Measurements from ENCODE around the gene PARD6B.

PARD6B gene

GRCh38 chr20:50689864-50690649 lies 41.3 kb upstream of the PARD6B start:
- H3K9me2 ChIP-seq (replicated peaks; ENCODE audit: insufficient read depth, low read length): no peaks in the 10 kb centered on the region
- no peaks in the 10 kb centered on the region for H3K27me3 ChIP-seq (ENCODE audit: low read length)
- no peaks in the 10 kb centered on the region for H3K36me3 ChIP-seq (ENCODE audit: low read length)
- TF ChIP-seq, protein P1, sequence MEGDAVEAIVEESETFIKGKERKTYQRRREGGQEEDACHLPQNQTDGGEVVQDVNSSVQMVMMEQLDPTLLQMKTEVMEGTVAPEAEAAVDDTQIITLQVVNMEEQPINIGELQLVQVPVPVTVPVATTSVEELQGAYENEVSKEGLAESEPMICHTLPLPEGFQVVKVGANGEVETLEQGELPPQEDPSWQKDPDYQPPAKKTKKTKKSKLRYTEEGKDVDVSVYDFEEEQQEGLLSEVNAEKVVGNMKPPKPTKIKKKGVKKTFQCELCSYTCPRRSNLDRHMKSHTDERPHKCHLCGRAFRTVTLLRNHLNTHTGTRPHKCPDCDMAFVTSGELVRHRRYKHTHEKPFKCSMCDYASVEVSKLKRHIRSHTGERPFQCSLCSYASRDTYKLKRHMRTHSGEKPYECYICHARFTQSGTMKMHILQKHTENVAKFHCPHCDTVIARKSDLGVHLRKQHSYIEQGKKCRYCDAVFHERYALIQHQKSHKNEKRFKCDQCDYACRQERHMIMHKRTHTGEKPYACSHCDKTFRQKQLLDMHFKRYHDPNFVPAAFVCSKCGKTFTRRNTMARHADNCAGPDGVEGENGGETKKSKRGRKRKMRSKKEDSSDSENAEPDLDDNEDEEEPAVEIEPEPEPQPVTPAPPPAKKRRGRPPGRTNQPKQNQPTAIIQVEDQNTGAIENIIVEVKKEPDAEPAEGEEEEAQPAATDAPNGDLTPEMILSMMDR (IDR thresholded peaks at IDR 0.05; ENCODE audit: insufficient read depth, low read length, poor library complexity, severe bottlenecking): no peak
- no peak for TF ChIP-seq EZH2phosphoT487 (conservative IDR thresholded peaks at IDR 0.05; ENCODE audit: low read length)
- no peak overlapping the region for H3K9ac ChIP-seq (ENCODE audit: low read length)
- no peak overlapping the region for H3K4me3 ChIP-seq (ENCODE audit: insufficient read depth, low read length, poor library complexity, severe bottlenecking)
- H2AFZ ChIP-seq (ENCODE audit: low read depth, low read length, severe bottlenecking): no peak overlapping the region
- H3F3A ChIP-seq (ENCODE audit: insufficient read depth): no peaks in the 10 kb centered on the region
- no peak overlapping the region for H3K4me2 ChIP-seq (ENCODE audit: low read depth, low read length, poor library complexity, severe bottlenecking)
- no peaks in the 10 kb centered on the region for H3K9me3 ChIP-seq (ENCODE audit: insufficient read depth, low read length)
- no peaks in the 10 kb centered on the region for H3K79me2 ChIP-seq (ENCODE audit: insufficient read depth, low read length)
- H3K27ac ChIP-seq (ENCODE audit: low read depth, low read length): no peak overlapping the region
- H4K20me1 ChIP-seq (ENCODE audit: low read depth, low read length): no peaks in the 10 kb centered on the region

GRCh38 chr20:50690650-50691572 lies 40.5 kb upstream of the PARD6B start, which contains the start of gene RIPOR3:
Gene RIPOR3 (minus strand): TSS chr20:50691542. CDS start chr20:50691128, 414 bp downstream.
- Histone ChIP-seq H3K4me2 (ENCODE audit: low read depth, low read length, poor library complexity, severe bottlenecking) (no peak within 1 kb of the TSS), H3K9me2 (replicated peaks; ENCODE audit: insufficient read depth, low read length) (no peaks in the 10 kb centered on the region), H3K36me3 (ENCODE audit: low read length) (no peaks in the 10 kb centered on the region), H3K27me3 (ENCODE audit: low read length) (no peaks in the 10 kb centered on the region), H2AFZ (ENCODE audit: low read depth, low read length, severe bottlenecking) (no peak within 1 kb of the TSS), H3K79me2 (ENCODE audit: insufficient read depth, low read length) (no peaks in the 10 kb centered on the region), H3F3A (ENCODE audit: insufficient read depth) (no peaks in the 10 kb centered on the region), H3K27ac (ENCODE audit: low read depth, low read length) (no peak within 1 kb of the TSS), H4K20me1 (ENCODE audit: low read depth, low read length) (no peaks in the 10 kb centered on the region), H3K9ac (ENCODE audit: low read length) (no peak within 1 kb of the TSS), H3K9me3 (ENCODE audit: insufficient read depth, low read length) (no peaks in the 10 kb centered on the region), H3K4me3 (ENCODE audit: insufficient read depth, low read length, poor library complexity, severe bottlenecking) (no peak within 1 kb of the TSS)
- TF ChIP-seq, protein P1 (IDR thresholded peaks at IDR 0.05; ENCODE audit: insufficient read depth, low read length, poor library complexity, severe bottlenecking): no peak
- TF ChIP-seq EZH2phosphoT487 (conservative IDR thresholded peaks at IDR 0.05; ENCODE audit: low read length): no peak

DNA sequence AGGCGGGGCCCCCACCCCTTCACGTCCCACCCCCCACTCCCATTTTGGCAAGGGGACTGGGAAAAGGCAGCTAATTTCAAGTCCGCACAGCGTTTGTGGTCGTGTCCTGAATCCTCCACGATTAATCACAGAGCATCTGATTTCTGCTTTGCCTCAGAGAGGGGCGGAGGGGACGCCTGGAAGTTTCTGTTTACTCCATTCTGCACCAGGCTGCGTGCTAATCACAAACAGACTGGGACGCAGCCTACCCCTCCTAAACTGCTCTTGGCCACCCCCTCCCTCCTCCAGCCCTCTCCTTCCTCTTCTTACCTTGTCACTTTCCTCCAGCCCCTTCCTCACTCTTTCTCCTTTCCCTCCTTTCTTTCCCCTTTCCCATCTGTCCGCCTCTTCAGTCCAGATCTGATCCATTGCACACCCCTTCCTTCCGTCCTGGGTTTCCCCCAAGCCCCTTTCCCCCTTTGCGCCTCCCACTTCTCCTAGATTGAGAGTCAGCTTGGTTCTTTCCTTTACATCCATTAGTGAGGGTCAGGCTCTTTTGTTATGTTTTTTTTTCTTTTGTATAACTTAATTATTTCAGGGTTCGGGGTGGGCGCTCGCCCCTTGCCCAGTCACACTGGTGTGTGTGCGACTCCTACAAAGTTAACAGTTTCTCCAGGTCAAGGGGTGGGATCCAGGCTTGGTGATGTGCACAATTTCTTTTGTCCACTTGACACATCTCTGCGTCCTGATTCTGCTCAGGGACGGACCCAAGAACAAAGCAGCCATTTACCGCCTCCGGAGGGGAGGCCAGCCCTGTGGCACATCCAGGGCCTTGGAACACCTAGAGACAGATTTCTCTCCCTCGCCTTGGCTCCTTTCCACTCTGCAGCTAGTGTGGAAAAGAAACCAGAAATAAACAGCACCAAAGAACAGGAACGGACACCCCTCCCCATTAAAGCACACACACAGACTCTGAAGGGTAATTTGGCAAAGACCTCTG lies 39.5 kb upstream of the PARD6B start:
- no peak overlapping the region for H3K9ac ChIP-seq (ENCODE audit: low read length)

More for the DNA sequence above, 39.5 kb upstream of the PARD6B start:
- Histone ChIP-seq H3K27ac (ENCODE audit: low read depth, low read length) (no peak overlapping the region), H3K79me2 (ENCODE audit: insufficient read depth, low read length) (no peaks in the 10 kb centered on the region), H3K4me2 (ENCODE audit: low read depth, low read length, poor library complexity, severe bottlenecking) (no peak overlapping the region), H3F3A (ENCODE audit: insufficient read depth) (no peaks in the 10 kb centered on the region), H3K4me3 (ENCODE audit: insufficient read depth, low read length, poor library complexity, severe bottlenecking) (no peak overlapping the region), H4K20me1 (ENCODE audit: low read depth, low read length) (no peaks in the 10 kb centered on the region), H3K36me3 (ENCODE audit: low read length) (no peaks in the 10 kb centered on the region), H3K9me2 (replicated peaks; ENCODE audit: insufficient read depth, low read length) (no peaks in the 10 kb centered on the region), H3K27me3 (ENCODE audit: low read length) (no peaks in the 10 kb centered on the region), H2AFZ (ENCODE audit: low read depth, low read length, severe bottlenecking) (no peak overlapping the region), H3K9me3 (ENCODE audit: insufficient read depth, low read length) (no peaks in the 10 kb centered on the region)
- TF ChIP-seq EZH2phosphoT487 (conservative IDR thresholded peaks at IDR 0.05; ENCODE audit: low read length): no peak
- TF ChIP-seq, protein P1 (IDR thresholded peaks at IDR 0.05; ENCODE audit: insufficient read depth, low read length, poor library complexity, severe bottlenecking): no peak

Data from SU-DHL-6 (cell line).